Testis (tissue), 3 donors: ENCODE results near the gene AUP1. TPM values are rescaled to one million over a fixed set of nuclear protein-coding genes. Genes with fewer than 3 reads are reported as not detected.

Experiments
- DNase-seq: peaks from one replicate; pipeline ENCODE4 v3.0.0-alpha.2; 2019
- H3K27ac ChIP-seq, 2 donors: fragments of 200-600 bp; sonication (generic); one replicate each; pipeline ENCODE4 v1.5.1; 2019
- H3K27me3 ChIP-seq: fragments of 200-600 bp; sonication (generic); one replicate; pipeline ENCODE4 v1.5.1; 2019
- H3K36me3 ChIP-seq: fragments of 200-600 bp; sonication (generic); one replicate; pipeline ENCODE4 v1.5.1; 2017; ENCODE audit warnings: low read depth; ENCODE audit errors: missing control alignments
- H3K4me1 ChIP-seq: fragments of 200-600 bp; sonication (generic); one replicate; pipeline ENCODE4 v1.5.1; 2019
- H3K4me3 ChIP-seq, 2 donors: fragments of 200-600 bp; sonication (generic); one replicate each; pipeline ENCODE4 v1.5.1; 2017 to 2019
- H3K9me3 ChIP-seq: fragments of 200-600 bp; sonication (generic); one replicate; pipeline ENCODE4 v1.5.1; 2017
- POLR2A ChIP-seq: fragments of 450-650 bp; IDR thresholded peaks from one replicate; pipeline ENCODE4 v1.6.1; 2017; ENCODE audit warnings: antibody characterized with exemption, mild to moderate bottlenecking, moderate library complexity
- WGBS, 2 donors: methylation state at CpG; one replicate each; pipeline ENCODE4 v1.1.5; 2018; 5-methylcytosine and 5-hydroxymethylcytosine counted together
- intact Hi-C: fragments of 100-400 bp; cut with DNase I; formaldehyde crosslinking; loops from one replicate; pipeline ENCODE4 v1.15.1; 2023; ENCODE audit warnings: low total_unique reads
- polyA plus RNA-seq: library from polyadenylated mRNA; stranded (reverse); fragments of 350-450 nt; fragmentation: Illumina TruSeq; extraction: RNeasy Lipid Tissue Mini Kit (QIAGEN cat#74804); gene quantifications from one replicate; pipeline ENCODE4 v1.2.3, GENCODE V29; 2014; ENCODE audit warnings: low read depth, low replicate concordance; ENCODE audit not compliant: insufficient read depth
- total RNA-seq, 2 donors: library from RNA; depleted of rRNA; stranded (reverse); fragments of >200 nt; gene quantifications; one replicate each; pipeline ENCODE4 v1.2.3, GENCODE V29; 2016
- TF ChIP-seq, protein P1 (sequence below), 3 experiments: fragments of 450-650 bp in 2 of 3; fragments of 200-600 bp in 1 of 3; sonication (generic) in 1 of 3; IDR thresholded peaks; one replicate each; pipeline ENCODE4 v1.5.1; 2016 to 2019; ENCODE audit warnings: antibody characterized with exemption in 3 of 3, mild to moderate bottlenecking in 2 of 3, moderate library complexity in 1 of 3

Gene AUP1
- total and polyA plus RNA-seq, 3 donors from 2014 or later, result 107 to 169 (median 141) TPM

GRCh38 chr2:74558284-74559230 lies 29.1 kb upstream of the AUP1 start:
- Histone ChIP-seq H3K4me3 (no peak overlapping the region), H3K36me3 (no peaks in the 10 kb centered on the region), H3K27me3 (no peaks in the 10 kb centered on the region), H3K27ac (no peak overlapping the region), H3K4me1 (peaks cover 4% of the 10 kb centered on the region), H3K9me3 (no peaks in the 10 kb centered on the region)
- WGBS, 2 donors, result 69 to 72% methylated on average over 7 of the region's 7 CpGs
- intact Hi-C loops, result no loop called here
- no peak for TF ChIP-seq POLR2A
- TF ChIP-seq, protein P1, sequence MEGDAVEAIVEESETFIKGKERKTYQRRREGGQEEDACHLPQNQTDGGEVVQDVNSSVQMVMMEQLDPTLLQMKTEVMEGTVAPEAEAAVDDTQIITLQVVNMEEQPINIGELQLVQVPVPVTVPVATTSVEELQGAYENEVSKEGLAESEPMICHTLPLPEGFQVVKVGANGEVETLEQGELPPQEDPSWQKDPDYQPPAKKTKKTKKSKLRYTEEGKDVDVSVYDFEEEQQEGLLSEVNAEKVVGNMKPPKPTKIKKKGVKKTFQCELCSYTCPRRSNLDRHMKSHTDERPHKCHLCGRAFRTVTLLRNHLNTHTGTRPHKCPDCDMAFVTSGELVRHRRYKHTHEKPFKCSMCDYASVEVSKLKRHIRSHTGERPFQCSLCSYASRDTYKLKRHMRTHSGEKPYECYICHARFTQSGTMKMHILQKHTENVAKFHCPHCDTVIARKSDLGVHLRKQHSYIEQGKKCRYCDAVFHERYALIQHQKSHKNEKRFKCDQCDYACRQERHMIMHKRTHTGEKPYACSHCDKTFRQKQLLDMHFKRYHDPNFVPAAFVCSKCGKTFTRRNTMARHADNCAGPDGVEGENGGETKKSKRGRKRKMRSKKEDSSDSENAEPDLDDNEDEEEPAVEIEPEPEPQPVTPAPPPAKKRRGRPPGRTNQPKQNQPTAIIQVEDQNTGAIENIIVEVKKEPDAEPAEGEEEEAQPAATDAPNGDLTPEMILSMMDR (IDR thresholded peaks at IDR 0.05), result no peak
- peak; percentile 45 for DNase-seq

DNA sequence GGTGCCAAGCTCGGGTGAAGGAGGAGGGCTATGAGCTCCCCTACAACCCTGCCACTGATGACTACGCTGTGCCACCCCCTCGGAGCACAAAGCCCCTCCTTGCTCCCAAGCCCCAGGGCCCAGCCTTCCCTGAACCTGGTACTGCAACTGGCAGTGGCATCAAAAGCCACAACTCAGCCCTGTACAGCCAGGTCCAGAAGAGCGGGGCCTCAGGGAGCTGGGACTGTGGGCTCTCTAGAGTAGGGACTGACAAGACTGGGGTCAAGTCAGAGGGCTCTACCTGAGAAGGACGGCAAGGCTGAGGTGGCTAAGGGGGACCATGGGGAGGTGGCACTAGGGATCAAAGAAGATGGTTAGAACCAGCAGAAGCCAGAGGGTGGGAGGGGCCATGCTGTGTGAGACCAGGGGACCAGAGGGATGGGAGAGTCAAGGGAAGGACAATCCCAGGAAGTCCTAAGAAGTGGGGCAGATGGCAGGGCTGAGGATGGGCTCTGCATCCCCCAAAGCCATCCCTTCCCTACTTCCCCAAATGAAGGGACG lies 27.4 kb upstream of the AUP1 start:
- WGBS, 2 donors, result 87 to 94% methylated on average over 3 to 6 of the region's 6 CpGs
- no peak for DNase-seq
- TF ChIP-seq POLR2A, result no peak
- TF ChIP-seq, protein P1 (IDR thresholded peaks at IDR 0.05), result no peak

GRCh38 chr2:74556159-74556558 lies 26.7 kb upstream of the AUP1 start:
- WGBS, 2 donors, result 62 to 84% methylated on average over 12 to 14 of the region's 14 CpGs
- H3K4me3 ChIP-seq, result no peak overlapping the region

More for the DNA sequence above, 27.4 kb upstream of the AUP1 start:
- Histone ChIP-seq H3K9me3 (no peaks in the 10 kb centered on the region), H3K4me1 (peaks cover 17% of the 10 kb centered on the region), H3K36me3 (no peaks in the 10 kb centered on the region), H3K27me3 (no peaks in the 10 kb centered on the region), H3K27ac (no peak overlapping the region), H3K4me3 (no peak overlapping the region)
- intact Hi-C loops, result no loop called here

DNA sequence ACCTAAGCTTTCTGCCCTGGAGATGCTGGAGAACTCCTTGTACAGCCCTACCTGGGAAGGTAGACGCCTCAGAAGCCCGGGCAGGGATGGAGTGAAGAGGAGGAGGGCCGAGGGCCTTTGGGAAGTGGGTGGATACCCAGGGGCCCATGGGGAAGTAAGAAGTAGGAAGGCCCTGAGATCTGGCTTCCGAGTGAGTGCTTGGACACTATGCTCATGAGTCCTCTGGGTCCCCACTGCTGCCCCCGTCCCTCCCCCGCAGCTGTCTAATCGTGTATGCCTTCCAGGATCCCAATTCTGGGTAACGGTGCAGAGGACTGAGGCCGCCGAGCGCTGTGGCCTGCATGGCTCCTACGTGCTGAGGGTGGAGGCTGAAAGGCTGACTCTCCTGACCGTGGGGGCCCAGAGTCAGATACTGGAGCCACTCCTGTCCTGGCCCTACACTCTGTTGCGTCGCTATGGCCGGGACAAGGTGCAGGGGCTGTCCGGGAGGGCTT lies 26.2 kb upstream of the AUP1 start:
- Histone ChIP-seq H3K4me1 (peaks cover 16% of the 10 kb centered on the region), H3K36me3 (no peaks in the 10 kb centered on the region), H3K9me3 (no peaks in the 10 kb centered on the region), H3K4me3 (peak overlapping the region; percentile 66 to 73), H3K27ac (peak overlapping the region in 1 of 2 donors; percentile 78), H3K27me3 (no peaks in the 10 kb centered on the region)
- DNase-seq, result no peak
- intact Hi-C loops, result no loop called here
- 36 to 64% methylated on average over 9 to 17 of the region's 17 CpGs for WGBS, 2 donors
- TF ChIP-seq POLR2A, result no peak
- TF ChIP-seq, protein P1 (IDR thresholded peaks at IDR 0.05), result no peak

More at GRCh38 chr2:74556159-74556558, 26.7 kb upstream of the AUP1 start:
- Histone ChIP-seq H3K4me1 (peaks cover 17% of the 10 kb centered on the region), H3K27ac (no peak overlapping the region), H3K27me3 (no peaks in the 10 kb centered on the region), H3K9me3 (no peaks in the 10 kb centered on the region), H3K36me3 (no peaks in the 10 kb centered on the region)
- intact Hi-C loops, result no loop called here
- no peak for TF ChIP-seq POLR2A
- TF ChIP-seq, protein P1 (IDR thresholded peaks at IDR 0.05), result no peak
- no peak for DNase-seq
